ENCODE data around the gene CORO1C. TPM values are rescaled to one million over a fixed set of nuclear protein-coding genes. Genes with fewer than 3 reads are reported as not detected.
"Not testable (repeated sequence)": the region's sequence is repeated elsewhere in the genome, so short reads cannot be mapped to it uniquely, and the experiment has no call there.

CORO1C gene
- polyA plus RNA-seq, 4 donors, result 56.9 to 66.4 (median 59.4) TPM

- DNase-seq (ENCODE audit: low read depth in 4 of 4, low spot score in 3 of 4), result no peak
Measured at GRCh38 chr12:108755481-108755880, 24.2 kb upstream of the CORO1C start.

GRCh38 chr12:108753976-108754375 is 22.7 kb upstream of the CORO1C start:
- DNase-seq (ENCODE audit: low read depth in 4 of 4, low spot score in 3 of 4), result no peak

- DNase-seq (ENCODE audit: low read depth in 4 of 4, low spot score in 3 of 4), result peak in 1 of 4 donors; percentile 63
Measured at GRCh38 chr12:108752387-108752786, 21.1 kb upstream of the CORO1C start.

- DNase-seq (ENCODE audit: low read depth in 4 of 4, low spot score in 3 of 4), result no peak
Measured at GRCh38 chr12:108751821-108752220, 20.5 kb upstream of the CORO1C start.

- DNase-seq (ENCODE audit: low read depth in 4 of 4, low spot score in 3 of 4), result not testable (repeated sequence)
Measured at GRCh38 chr12:108751003-108751402, 19.7 kb upstream of the CORO1C start.

- DNase-seq (ENCODE audit: low read depth in 4 of 4, low spot score in 3 of 4), result peak in 1 of 4 donors; percentile 47
Measured at GRCh38 chr12:108750526-108750925, 19.2 kb upstream of the CORO1C start.

GRCh38 chr12:108747563-108747962 is 16.2 kb upstream of the CORO1C start:
- no peak for DNase-seq (ENCODE audit: low read depth in 4 of 4, low spot score in 3 of 4)

- no peak for DNase-seq (ENCODE audit: low read depth in 4 of 4, low spot score in 3 of 4)
Measured at GRCh38 chr12:108745641-108746040, 14.3 kb upstream of the CORO1C start.

- no peak for DNase-seq (ENCODE audit: low read depth in 4 of 4, low spot score in 3 of 4)
Measured at GRCh38 chr12:108744021-108744897, 12.9 kb upstream of the CORO1C start.

GRCh38 chr12:108738170-108738569 is 6.9 kb upstream of the CORO1C start:
- DNase-seq (ENCODE audit: low read depth in 4 of 4, low spot score in 3 of 4), result no peak

GRCh38 chr12:108735855-108736254 is 4.5 kb upstream of the CORO1C start:
- no peak for DNase-seq (ENCODE audit: low read depth in 4 of 4, low spot score in 3 of 4)

- no peak for DNase-seq (ENCODE audit: low read depth in 4 of 4, low spot score in 3 of 4)
Measured at GRCh38 chr12:108734200-108734906, 3.0 kb upstream of the CORO1C start.

- DNase-seq (ENCODE audit: low read depth in 4 of 4, low spot score in 3 of 4), result not testable (repeated sequence)
Measured at GRCh38 chr12:108733230-108733531, 1.9 kb upstream of the CORO1C start.

GRCh38 chr12:108732489-108733229 is 1.3 kb upstream of the CORO1C start:
- no peak for DNase-seq (ENCODE audit: low read depth in 4 of 4, low spot score in 3 of 4)

- peak; percentile 94 to 98 (median 96) for DNase-seq (ENCODE audit: low read depth in 4 of 4, low spot score in 3 of 4)
Measured at GRCh38 chr12:108731866-108732461, 646 bp upstream of the CORO1C start.

- DNase-seq (ENCODE audit: low read depth in 4 of 4, low spot score in 3 of 4), result peak in 1 of 4 donors; percentile 42
Measured at GRCh38 chr12:108730365-108731104, 783 bp downstream of the CORO1C start.

- no peak for DNase-seq (ENCODE audit: low read depth in 4 of 4, low spot score in 3 of 4)
Measured at GRCh38 chr12:108729612-108730364, 1.5 kb downstream of the CORO1C start.

- DNase-seq (ENCODE audit: low read depth in 4 of 4, low spot score in 3 of 4), result no peak
Measured at GRCh38 chr12:108728820-108729611, 2.3 kb downstream of the CORO1C start.
